ENCODE data around the gene POP7.

DNA sequence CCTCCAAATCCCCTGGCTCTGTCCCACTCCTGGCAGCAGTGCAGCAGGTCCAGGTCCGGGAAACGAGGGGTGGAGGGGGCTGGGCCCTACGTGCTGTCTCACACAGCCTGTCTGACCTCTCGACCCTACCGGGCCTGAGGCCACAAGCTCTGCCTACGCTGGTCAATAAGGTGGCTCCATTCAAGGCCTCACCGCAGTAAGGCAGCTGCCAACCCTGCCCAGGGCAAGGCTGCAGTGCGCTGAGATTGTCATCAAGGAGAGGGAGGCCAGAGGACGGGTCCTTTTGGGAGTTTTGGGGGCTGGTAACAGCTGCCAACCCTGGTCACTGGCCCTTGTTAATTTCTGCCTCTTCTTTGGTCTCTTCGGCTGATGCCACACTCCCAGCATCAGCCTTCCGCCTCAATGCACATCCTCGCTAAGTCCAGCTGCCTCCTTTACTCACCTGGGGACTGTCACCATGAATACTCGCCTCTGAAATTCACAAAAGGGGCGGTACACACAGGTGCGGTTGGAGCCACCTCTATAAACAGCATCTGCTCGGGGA, 17.9 kb downstream of the POP7 start:
- no peak for TF ChIP-seq CTCF (IDR thresholded peaks at IDR 0.05)
- TF ChIP-seq POLR2A (IDR thresholded peaks at IDR 0.05), result no peak
- TF ChIP-seq EP300 (IDR thresholded peaks at IDR 0.05), result no peak
